Osteoblast (primary cell): ENCODE results near the gene EIF1. TPM values are rescaled to one million over a fixed set of nuclear protein-coding genes. Genes with fewer than 3 reads are reported as not detected.

Experiments used
- DNase-seq: peaks from one replicate; pipeline ENCODE4 v3.0.0; 2011; ENCODE audit warnings: low spot score, mixed read lengths; ENCODE audit not compliant: insufficient read length; ENCODE audit errors: missing footprints
- H2AFZ ChIP-seq: 2 replicates; pipeline ENCODE4 v1.6.0; 2011; ENCODE audit warnings: mild to moderate bottlenecking, low read length
- H3K27ac ChIP-seq: 2 replicates; pipeline ENCODE4 v1.5.1; 2011; ENCODE audit warnings: mild to moderate bottlenecking, low read depth, low read length, moderate library complexity
- H3K27me3 ChIP-seq: 2 replicates; pipeline ENCODE4 v1.6.0; 2012; ENCODE audit warnings: mild to moderate bottlenecking, control low read depth, inconsistent platforms, low read length, moderate library complexity; ENCODE audit not compliant: insufficient read depth
- H3K36me3 ChIP-seq: 2 replicates; pipeline ENCODE4 v1.5.1; 2011; ENCODE audit warnings: mild to moderate bottlenecking, low read length, control low read depth, moderate library complexity; ENCODE audit not compliant: insufficient read depth
- H3K4me1 ChIP-seq: 2 replicates; pipeline ENCODE4 v1.5.1; 2011; ENCODE audit warnings: mild to moderate bottlenecking, low read length, control low read depth, moderate library complexity; ENCODE audit not compliant: insufficient read depth
- H3K4me2 ChIP-seq: 2 replicates; pipeline ENCODE4 v1.6.0; 2011; ENCODE audit warnings: mild to moderate bottlenecking, low read length; ENCODE audit not compliant: insufficient read depth
- H3K4me3 ChIP-seq: fragments of 200-600 bp; sonication (generic); 3 replicates; pipeline ENCODE4 v1.5.1; 2012; ENCODE audit warnings: mild to moderate bottlenecking, low read length, inconsistent platforms; ENCODE audit not compliant: insufficient read depth
- H3K79me2 ChIP-seq: 2 replicates; pipeline ENCODE4 v1.6.0; 2012; ENCODE audit warnings: mild to moderate bottlenecking, low read length, control low read depth, inconsistent platforms; ENCODE audit not compliant: insufficient read depth
- H3K9me3 ChIP-seq: 2 replicates; pipeline ENCODE4 v1.5.1; 2011; ENCODE audit warnings: low read depth, low read length, control low read depth
- H4K20me1 ChIP-seq: 2 replicates; pipeline ENCODE4 v1.6.0; 2012; ENCODE audit warnings: mild to moderate bottlenecking, low read length, control low read depth; ENCODE audit not compliant: insufficient read depth
- CTCF ChIP-seq: IDR thresholded peaks from 2 replicates; pipeline ENCODE4 v1.5.1; 2011; ENCODE audit warnings: mild to moderate bottlenecking, low read depth, low read length, moderate library complexity; ENCODE audit errors: extremely low read depth
- total RNA-seq: library from RNA; depleted of rRNA; stranded (reverse); fragments of >200 nt; gene quantifications from 2 replicates; pipeline ENCODE4 v1.2.3, GENCODE V29; 2012

The EIF1 gene
- total RNA-seq, 1 donor: 94.5 TPM

GRCh38 chr17:41689497-41690299 is 1.0 kb downstream of the EIF1 start:
- peaks cover 47% of the 10 kb centered on the region for H3K36me3 ChIP-seq

GRCh38 chr17:41690497-41690896 is 1.8 kb downstream of the EIF1 start:
- Histone ChIP-seq H3K36me3 (peaks cover 47% of the 10 kb centered on the region), H3K9me3 (no peaks in the 10 kb centered on the region), H2AFZ (no peak overlapping the region), H3K4me1 (peaks cover 20% of the 10 kb centered on the region), H3K4me3 (peak overlapping the region; percentile 94), H3K79me2 (peaks cover 26% of the 10 kb centered on the region), H3K27ac (peak overlapping the region; percentile 99), H3K4me2 (peak overlapping the region; percentile 92), H3K27me3 (no peaks in the 10 kb centered on the region), H4K20me1 (peaks cover 39% of the 10 kb centered on the region)
- DNase-seq: no peak
- TF ChIP-seq CTCF: no peak

More at GRCh38 chr17:41689497-41690299, 1.0 kb downstream of the EIF1 start:
- TF ChIP-seq CTCF: peak; percentile 64
- H3K27me3 ChIP-seq: no peaks in the 10 kb centered on the region
- peaks cover 34% of the 10 kb centered on the region for H4K20me1 ChIP-seq
- DNase-seq: peak; percentile 41
- peak overlapping the region; percentile 99 for H3K27ac ChIP-seq
- H3K4me3 ChIP-seq: peak overlapping the region; percentile 94
- H3K9me3 ChIP-seq: no peaks in the 10 kb centered on the region
- peak overlapping the region; percentile 92 for H3K4me2 ChIP-seq
- H3K4me1 ChIP-seq: peaks cover 20% of the 10 kb centered on the region
- H3K79me2 ChIP-seq: peaks cover 26% of the 10 kb centered on the region
- H2AFZ ChIP-seq: no peak overlapping the region

- no peak for DNase-seq
- H3K9me3 ChIP-seq: no peaks in the 10 kb centered on the region
- H3K4me1 ChIP-seq: peaks cover 20% of the 10 kb centered on the region
- peak overlapping the region; percentile 99 for H3K27ac ChIP-seq
- peak overlapping the region; percentile 94 for H3K4me3 ChIP-seq
- no peaks in the 10 kb centered on the region for H3K27me3 ChIP-seq
- H3K4me2 ChIP-seq: peak overlapping the region; percentile 92
- no peak for TF ChIP-seq CTCF
- peaks cover 26% of the 10 kb centered on the region for H3K79me2 ChIP-seq
- H2AFZ ChIP-seq: no peak overlapping the region
- peaks cover 39% of the 10 kb centered on the region for H4K20me1 ChIP-seq
- peaks cover 47% of the 10 kb centered on the region for H3K36me3 ChIP-seq
These were observed 2.5 kb downstream of the EIF1 start for GRCh38 chr17:41691031-41691777.
